Measurements from ENCODE around the gene SLC29A1.

Gene SLC29A1

GRCh38 chr6:44224029-44224964, 902 bp downstream of the SLC29A1 start:
- no peak for DNase-seq

- DNase-seq, result no peak
Measured at GRCh38 chr6:44224965-44225305, 1.5 kb downstream of the SLC29A1 start.

DNA sequence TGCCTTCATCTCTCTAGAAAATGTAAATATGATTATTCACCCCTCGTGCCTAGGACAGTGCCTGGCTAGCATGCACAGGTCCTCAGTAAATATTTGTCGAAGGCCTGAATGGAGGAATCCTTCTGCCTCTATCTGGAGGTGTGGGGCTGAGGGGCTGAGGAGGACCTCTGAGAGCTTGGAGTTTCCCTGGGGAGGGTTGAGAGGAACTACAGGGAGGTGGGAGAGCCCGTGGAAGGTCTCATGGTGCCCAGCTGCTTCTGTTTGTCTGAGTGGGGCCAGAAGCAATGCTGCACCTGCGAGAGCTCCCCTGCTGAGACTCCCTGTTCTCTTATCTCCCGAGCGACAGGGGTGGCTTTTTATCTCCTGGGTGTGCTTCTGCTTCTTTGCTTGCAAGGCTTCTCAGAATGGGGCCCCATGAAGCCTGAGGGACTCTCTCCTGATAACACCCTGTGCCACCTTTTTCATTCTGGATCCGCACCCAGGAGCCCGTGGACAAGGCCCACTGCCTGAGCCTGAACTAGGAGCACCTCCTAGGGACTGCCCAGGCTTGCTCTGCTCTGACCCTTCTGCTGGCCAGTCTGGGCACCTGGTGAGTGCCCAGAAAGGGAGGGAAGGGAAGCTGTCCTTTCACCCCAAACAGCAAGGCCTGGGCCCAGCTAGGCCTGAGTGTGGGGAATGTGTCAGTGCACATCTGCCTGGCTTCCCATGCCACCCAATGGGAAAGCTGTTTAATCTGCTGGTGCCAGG, 2.4 kb downstream of the SLC29A1 start:
- DNase-seq, result no peak

- DNase-seq, result no peak
Measured at GRCh38 chr6:44226368-44227147, 3.2 kb downstream of the SLC29A1 start.

- DNase-seq, result no peak
Measured at GRCh38 chr6:44227148-44227793, 3.9 kb downstream of the SLC29A1 start.

DNA sequence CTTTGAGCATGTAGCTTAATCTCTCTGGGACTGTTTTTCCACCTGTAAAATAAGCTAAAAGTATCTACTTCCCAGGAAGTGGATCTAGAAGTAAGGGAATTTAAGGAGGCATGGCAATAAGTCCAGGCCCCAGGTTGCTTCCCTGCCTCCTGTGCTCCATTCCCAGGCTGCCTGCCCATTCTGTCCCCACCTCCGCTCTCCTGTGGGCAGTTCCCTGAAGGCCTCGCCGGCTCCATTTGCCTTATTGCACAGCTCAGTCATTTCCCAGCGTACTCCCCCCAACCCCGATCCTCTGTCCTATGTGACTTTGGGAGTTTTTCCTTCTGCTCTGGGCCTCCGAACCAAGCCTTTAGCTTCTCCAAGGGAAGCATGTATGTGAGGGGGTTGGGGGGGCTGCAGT, 4.6 kb downstream of the SLC29A1 start:
- no peak for DNase-seq

GRCh38 chr6:44228433-44228832, 5.0 kb downstream of the SLC29A1 start:
- DNase-seq, result no peak

- DNase-seq, result peak in 1 of 2 donors; percentile 56
Measured at GRCh38 chr6:44228836-44229235, 5.4 kb downstream of the SLC29A1 start.

DNA sequence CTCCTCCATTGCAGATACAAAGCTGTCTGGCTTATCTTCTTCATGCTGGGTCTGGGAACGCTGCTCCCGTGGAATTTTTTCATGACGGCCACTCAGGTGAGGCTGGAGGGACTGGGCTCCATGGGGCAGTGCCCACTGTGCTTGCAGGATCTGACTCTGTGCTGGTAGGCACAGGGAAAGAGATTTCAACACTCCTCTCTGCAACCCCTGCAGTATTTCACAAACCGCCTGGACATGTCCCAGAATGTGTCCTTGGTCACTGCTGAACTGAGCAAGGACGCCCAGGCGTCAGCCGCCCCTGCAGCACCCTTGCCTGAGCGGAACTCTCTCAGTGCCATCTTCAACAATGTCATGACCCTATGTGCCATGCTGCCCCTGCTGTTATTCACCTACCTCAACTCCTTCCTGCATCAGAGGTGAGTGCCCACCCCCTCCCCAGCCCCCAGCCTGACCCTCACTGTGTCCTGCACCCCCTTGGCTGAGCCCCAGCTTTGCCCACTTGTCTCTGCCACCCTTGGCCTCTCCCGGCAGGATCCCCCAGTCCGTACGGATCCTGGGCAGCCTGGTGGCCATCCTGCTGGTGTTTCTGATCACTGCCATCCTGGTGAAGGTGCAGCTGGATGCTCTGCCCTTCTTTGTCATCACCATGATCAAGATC, 6.1 kb downstream of the SLC29A1 start:
- peak; percentile 52 to 77 for DNase-seq

GRCh38 chr6:44230034-44230675, 6.8 kb downstream of the SLC29A1 start:
- no peak for DNase-seq

GRCh38 chr6:44231426-44231825, 8.0 kb downstream of the SLC29A1 start:
- DNase-seq, result peak in 1 of 2 donors; percentile 48

GRCh38 chr6:44232676-44233566, 9.5 kb downstream of the SLC29A1 start:
- DNase-seq, result no peak

DNA sequence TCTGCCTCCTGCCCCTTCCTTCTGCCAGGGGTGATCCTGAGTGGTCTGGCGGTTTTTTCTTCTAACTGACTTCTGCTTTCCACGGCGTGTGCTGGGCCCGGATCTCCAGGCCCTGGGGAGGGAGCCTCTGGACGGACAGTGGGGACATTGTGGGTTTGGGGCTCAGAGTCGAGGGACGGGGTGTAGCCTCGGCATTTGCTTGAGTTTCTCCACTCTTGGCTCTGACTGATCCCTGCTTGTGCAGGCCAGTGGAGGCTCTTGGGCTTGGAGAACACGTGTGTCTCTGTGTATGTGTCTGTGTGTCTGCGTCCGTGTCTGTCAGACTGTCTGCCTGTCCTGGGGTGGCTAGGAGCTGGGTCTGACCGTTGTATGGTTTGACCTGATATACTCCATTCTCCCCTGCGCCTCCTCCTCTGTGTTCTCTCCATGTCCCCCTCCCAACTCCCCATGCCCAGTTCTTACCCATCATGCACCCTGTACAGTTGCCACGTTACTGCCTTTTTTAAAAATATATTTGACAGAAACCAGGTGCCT, 10.2 kb downstream of the SLC29A1 start:
- DNase-seq, result no peak

GRCh38 chr6:44234101-44235025, 11.0 kb downstream of the SLC29A1 start:
- DNase-seq, result peak; percentile 33 to 56

- no peak for DNase-seq
Measured at GRCh38 chr6:44235269-44235668, 11.9 kb downstream of the SLC29A1 start.

- DNase-seq, result no peak
Measured at GRCh38 chr6:44235891-44236516, 12.6 kb downstream of the SLC29A1 start.

- DNase-seq, result peak; percentile 90 to 92
Measured at GRCh38 chr6:44237021-44237812, 13.8 kb downstream of the SLC29A1 start.

Measured in inflammatory macrophage (primary cell).